ENCODE measurements around the gene PRKCE.

The PRKCE gene

GRCh38 chr2:45942237-45942738 is 290.8 kb downstream of the PRKCE start:
- no peak for TF ChIP-seq CTCF (conservative IDR thresholded peaks at IDR 0.05; ENCODE audit: low read depth)
- ChIA-PET POLR2A (ENCODE audit: low non-redundant PET) (no interaction called here), CTCF (no interaction called here)
- DNase-seq (ENCODE audit: low spot score) = no peak
- no peak overlapping the region for H3K27ac ChIP-seq

- no peak for DNase-seq (ENCODE audit: low spot score)
- no peak overlapping the region for H3K27ac ChIP-seq
- ChIA-PET POLR2A (ENCODE audit: low non-redundant PET) (no interaction called here), CTCF (interaction anchor here (0.9 kb wide), 1 partner anchor 165 kb away, joined by 3 read pairs; no protein-coding TSS in a partner anchor)
- no peak for TF ChIP-seq CTCF (conservative IDR thresholded peaks at IDR 0.05; ENCODE audit: low read depth)
Measured at GRCh38 chr2:45943219-45944044, 292.0 kb downstream of the PRKCE start.

- H3K27ac ChIP-seq = no peak overlapping the region
- DNase-seq (ENCODE audit: low spot score) = no peak
- CTCF ChIA-PET = no interaction called here
- no peak for TF ChIP-seq CTCF (conservative IDR thresholded peaks at IDR 0.05; ENCODE audit: low read depth)
- POLR2A ChIA-PET (ENCODE audit: low non-redundant PET) = no interaction called here
Measured at GRCh38 chr2:45944074-45944473, 292.6 kb downstream of the PRKCE start.

- CTCF ChIA-PET = no interaction called here
- TF ChIP-seq CTCF (conservative IDR thresholded peaks at IDR 0.05; ENCODE audit: low read depth) = no peak
- no peak for DNase-seq (ENCODE audit: low spot score)
- POLR2A ChIA-PET (ENCODE audit: low non-redundant PET) = no interaction called here
- H3K27ac ChIP-seq = no peak overlapping the region
Measured at GRCh38 chr2:45945302-45945717, 293.8 kb downstream of the PRKCE start.

- POLR2A ChIA-PET (ENCODE audit: low non-redundant PET) = no interaction called here
- TF ChIP-seq CTCF (conservative IDR thresholded peaks at IDR 0.05; ENCODE audit: low read depth) = no peak
- DNase-seq (ENCODE audit: low spot score) = peak; percentile 49
- CTCF ChIA-PET = no interaction called here
- no peak overlapping the region for H3K27ac ChIP-seq
Measured at GRCh38 chr2:45946023-45946422, 294.5 kb downstream of the PRKCE start.

GRCh38 chr2:45950606-45951005 is 299.1 kb downstream of the PRKCE start:
- POLR2A ChIA-PET (ENCODE audit: low non-redundant PET) = no interaction called here
- no peak for TF ChIP-seq CTCF (conservative IDR thresholded peaks at IDR 0.05; ENCODE audit: low read depth)
- no peak overlapping the region for H3K27ac ChIP-seq
- no peak for DNase-seq (ENCODE audit: low spot score)
- CTCF ChIA-PET = interaction anchor here (0.6 kb wide), 1 partner anchor 254 kb away, joined by 3 read pairs; no protein-coding TSS in a partner anchor

All from RWPE1 (cell line).